Left lung (tissue), 10 donors: Measurements from ENCODE around the gene C10orf67. TPM values are rescaled to one million over a fixed set of nuclear protein-coding genes. Genes with fewer than 3 reads are reported as not detected.
"Not testable (repeated sequence)": the region's sequence is repeated elsewhere in the genome, so short reads cannot be mapped to it uniquely, and the experiment has no call there.

ENCODE experiments used
- ATAC-seq: fragments of 200-7000 bp; cut with Tn5 transposase; one replicate; pipeline ENCODE4 v1.9.1; 2020; ENCODE audit warnings: moderate library complexity
- DNase-seq, 4 donors: peaks; one replicate each; pipeline ENCODE4 v3.0.0-alpha.2; 2013 to 2020
- H3K27ac ChIP-seq, 2 donors: fragments of 200-600 bp; sonication (generic) in 1 of 2; one replicate each; pipeline versions ENCODE4 v1.5.0 to v1.8.0; 2020 to 2021
- H3K27me3 ChIP-seq, 2 donors: fragments of 200-600 bp; sonication (generic) in 1 of 2; one replicate each; pipeline versions ENCODE4 v1.5.0 to v1.8.0; 2020 to 2021
- H3K36me3 ChIP-seq, 2 donors: fragments of 200-600 bp; sonication (generic) in 1 of 2; one replicate each; pipeline versions ENCODE4 v1.5.0 to v1.8.0; 2020 to 2021
- H3K4me1 ChIP-seq, 2 donors: fragments of 200-600 bp; one replicate each; pipeline ENCODE4 v1.8.0; 2021
- H3K4me3 ChIP-seq, 2 donors: fragments of 200-600 bp; sonication (generic) in 1 of 2; one replicate each; pipeline versions ENCODE4 v1.5.0 to v1.8.0; 2020 to 2021; ENCODE audit warnings: mild to moderate bottlenecking in 1 of 2
- H3K9me3 ChIP-seq, 2 donors: fragments of 200-600 bp; sonication (generic) in 1 of 2; one replicate each; pipeline versions ENCODE4 v1.5.0 to v1.8.0; 2020 to 2021
- CTCF ChIP-seq, 2 donors: fragments of 200-600 bp; sonication (generic) in 1 of 2; IDR thresholded peaks; one replicate each; pipeline versions ENCODE4 v1.5.0 to v1.8.0; 2021; ENCODE audit warnings: antibody characterized with exemption in 2 of 2
- intact Hi-C, 2 donors: fragments of 100-400 bp; cut with DNase I; formaldehyde crosslinking; loops; one replicate each; pipeline versions ENCODE4 v1.11.2 to v1.14.2; 2022
- polyA plus RNA-seq, 6 donors: library from polyadenylated mRNA; unstranded; fragments of 120-200 nt; gene quantifications; one replicate each; pipeline ENCODE4 v1.2.1, GENCODE V29; 2013; ENCODE audit not compliant: insufficient read length in 6 of 6
- total RNA-seq, 2 donors: library from RNA; stranded (reverse); fragmentation: NEBNext Ultra II Directional; extraction: Animal tissue kit (Norgen Biotek cat#: 25700); gene quantifications; one replicate each; pipeline ENCODE4 v1.2.1, GENCODE V29; 2021
- donor health status: DM: no; HTN: yes; CAD: no.
- donor health status: DM: no; HTN: no; CAD: no.

C10orf67 gene
- total and polyA plus RNA-seq, 8 donors = 0.29 to 0.93 (median 0.53) TPM

- no peak for TF ChIP-seq CTCF (IDR thresholded peaks at IDR 0.05)
- Histone ChIP-seq H3K27me3 (no peaks in the 10 kb centered on the region), H3K4me3 (no peak overlapping the region), H3K27ac (no peak overlapping the region), H3K9me3 (peaks cover 0 to 4% of the 10 kb centered on the region in 2 donors), H3K4me1 (no peaks in the 10 kb centered on the region), H3K36me3 (no peaks in the 10 kb centered on the region)
- intact Hi-C loops = loop anchor here in 1 of 2 donors (10.0 kb wide), 1 partner anchor 389 kb away; no protein-coding TSS in a partner anchor
- ATAC-seq (no peak), DNase-seq (no peak)
These were observed 28.6 kb downstream of the C10orf67 start for GRCh38 chr10:23315966-23316365.

GRCh38 chr10:23314835-23315239 is 29.8 kb downstream of the C10orf67 start:
- no peak overlapping the region for H3K27ac ChIP-seq
- H3K4me1 ChIP-seq = no peaks in the 10 kb centered on the region
- H3K4me3 ChIP-seq = no peak overlapping the region
- peak; percentile 89 for ATAC-seq
- H3K27me3 ChIP-seq = no peaks in the 10 kb centered on the region
- TF ChIP-seq CTCF (IDR thresholded peaks at IDR 0.05) = peak; percentile 61 to 72
- H3K36me3 ChIP-seq = no peaks in the 10 kb centered on the region
- DNase-seq = peak in 2 of 4 donors; percentile 60 to 78
- intact Hi-C loops = loop anchor here in 1 of 2 donors (5.0 to 10.0 kb wide), 2 partner anchors 212 to 390 kb away; no protein-coding TSS in a partner anchor
- peaks cover 0 to 4% of the 10 kb centered on the region in 2 donors for H3K9me3 ChIP-seq

GRCh38 chr10:23311034-23311433 is 33.6 kb downstream of the C10orf67 start:
- no peak for DNase-seq
- H3K4me3 ChIP-seq = no peak overlapping the region
- no peaks in the 10 kb centered on the region for H3K27me3 ChIP-seq
- H3K4me1 ChIP-seq = no peaks in the 10 kb centered on the region
- no peaks in the 10 kb centered on the region for H3K9me3 ChIP-seq
- no peak overlapping the region for H3K27ac ChIP-seq
- intact Hi-C loops = loop anchor here in 1 of 2 donors (5.0 to 10.0 kb wide), 2 partner anchors 216 to 394 kb away; no protein-coding TSS in a partner anchor
- no peaks in the 10 kb centered on the region for H3K36me3 ChIP-seq
- ATAC-seq = peak; percentile 36
- TF ChIP-seq CTCF (IDR thresholded peaks at IDR 0.05) = no peak

- Histone ChIP-seq H3K9me3 (no peaks in the 10 kb centered on the region), H3K4me1 (no peaks in the 10 kb centered on the region), H3K4me3 (no peak overlapping the region), H3K27me3 (no peaks in the 10 kb centered on the region), H3K36me3 (no peaks in the 10 kb centered on the region), H3K27ac (no peak overlapping the region)
- ATAC-seq (peak; percentile 46), DNase-seq (peak in 1 of 4 donors; percentile 18)
- intact Hi-C loops = loop anchor here in 1 of 2 donors (5.0 to 10.0 kb wide), 2 partner anchors 217 to 394 kb away; no protein-coding TSS in a partner anchor
- TF ChIP-seq CTCF (IDR thresholded peaks at IDR 0.05) = no peak
These were observed 34.2 kb downstream of the C10orf67 start for GRCh38 chr10:23310404-23310803.

- H3K36me3 ChIP-seq, ATAC-seq, DNase-seq, H3K9me3 ChIP-seq, intact Hi-C loops, H3K4me1 ChIP-seq, H3K4me3 ChIP-seq, H3K27ac ChIP-seq, H3K27me3 ChIP-seq: not testable (repeated sequence)
These were observed 44.6 kb downstream of the C10orf67 start for GRCh38 chr10:23299961-23300360.
